T-helper 1 cell treated with Interleukin-12 subunit alpha and Interleukin-12 subunit beta and Interleukin-4 antibody, amounts not matched to agents 30 μg/mL and 1 μg/mL, for 36 hours (primary cell): Measurements from ENCODE around the gene SNAPC4.

Source experiments
- H3K27ac Mint-ChIP-seq: one replicate; pipeline ENCODE4 v1.8.0; 2021; ENCODE audit warnings: mild to moderate bottlenecking, mixed read lengths
- H3K27me3 Mint-ChIP-seq: one replicate; pipeline ENCODE4 v1.8.0; 2021; ENCODE audit warnings: low read depth, mixed read lengths
- H3K36me3 Mint-ChIP-seq: one replicate; pipeline ENCODE4 v1.8.0; 2021; ENCODE audit warnings: low read depth, mixed read lengths
- H3K4me1 Mint-ChIP-seq: one replicate; pipeline ENCODE4 v1.8.0; 2021; ENCODE audit warnings: low read depth, mixed read lengths
- H3K4me3 Mint-ChIP-seq: one replicate; pipeline ENCODE4 v1.8.0; 2021; ENCODE audit warnings: mild to moderate bottlenecking, moderate library complexity, mixed read lengths
- H3K9me3 Mint-ChIP-seq: one replicate; pipeline ENCODE4 v1.8.0; 2021; ENCODE audit warnings: mixed read lengths

The SNAPC4 gene

GRCh38 chr9:136400038-136400834, at the start of gene SNAPC4:
Gene SNAPC4 (minus strand): TSS chr9:136400170. CDS start chr9:136398428, 1,742 bp downstream.
- peaks cover 23% of the 10 kb centered on the region for H3K36me3 Mint-ChIP-seq
- peak within 1 kb of the TSS; percentile 59 for H3K27ac Mint-ChIP-seq
- H3K4me3 Mint-ChIP-seq: peak within 1 kb of the TSS; percentile 84
- H3K27me3 Mint-ChIP-seq: no peaks in the 10 kb centered on the region
- peaks cover 37% of the 10 kb centered on the region for H3K4me1 Mint-ChIP-seq
- no peaks in the 10 kb centered on the region for H3K9me3 Mint-ChIP-seq

- Mint-ChIP-seq H3K27ac (no peak overlapping the region), H3K4me3 (no peak overlapping the region), H3K36me3 (peaks cover 42% of the 10 kb centered on the region), H3K27me3 (no peaks in the 10 kb centered on the region), H3K9me3 (no peaks in the 10 kb centered on the region), H3K4me1 (peaks cover under 1% of the 10 kb centered on the region)
Observed at GRCh38 chr9:136448655-136449054, 48.7 kb upstream of the SNAPC4 start.

GRCh38 chr9:136447173-136447778, 47.3 kb upstream of the SNAPC4 start:
- Mint-ChIP-seq H3K27me3 (no peaks in the 10 kb centered on the region), H3K9me3 (no peaks in the 10 kb centered on the region), H3K4me1 (peaks cover 2% of the 10 kb centered on the region), H3K36me3 (peaks cover 46% of the 10 kb centered on the region), H3K27ac (no peak overlapping the region), H3K4me3 (no peak overlapping the region)

GRCh38 chr9:136445799-136446198, 45.8 kb upstream of the SNAPC4 start:
- Mint-ChIP-seq H3K4me3 (no peak overlapping the region), H3K27ac (no peak overlapping the region), H3K27me3 (no peaks in the 10 kb centered on the region), H3K9me3 (no peaks in the 10 kb centered on the region), H3K36me3 (peaks cover 46% of the 10 kb centered on the region), H3K4me1 (peaks cover 2% of the 10 kb centered on the region)

- H3K4me1 Mint-ChIP-seq: peaks cover 2% of the 10 kb centered on the region
- peaks cover 39% of the 10 kb centered on the region for H3K36me3 Mint-ChIP-seq
- H3K27me3 Mint-ChIP-seq: no peaks in the 10 kb centered on the region
- H3K27ac Mint-ChIP-seq: no peak overlapping the region
- H3K4me3 Mint-ChIP-seq: no peak overlapping the region
- no peaks in the 10 kb centered on the region for H3K9me3 Mint-ChIP-seq
Observed at GRCh38 chr9:136444102-136444501, 44.1 kb upstream of the SNAPC4 start.

- Mint-ChIP-seq H3K27ac (no peak overlapping the region), H3K27me3 (no peaks in the 10 kb centered on the region), H3K36me3 (peaks cover 39% of the 10 kb centered on the region), H3K9me3 (no peaks in the 10 kb centered on the region), H3K4me1 (peaks cover 2% of the 10 kb centered on the region), H3K4me3 (no peak overlapping the region)
Observed at GRCh38 chr9:136443687-136444086, 43.7 kb upstream of the SNAPC4 start.

- Mint-ChIP-seq H3K27ac (no peak overlapping the region), H3K36me3 (peaks cover 35% of the 10 kb centered on the region), H3K9me3 (no peaks in the 10 kb centered on the region), H3K4me3 (no peak overlapping the region), H3K4me1 (peaks cover 4% of the 10 kb centered on the region), H3K27me3 (no peaks in the 10 kb centered on the region)
Observed at GRCh38 chr9:136443087-136443486, 43.1 kb upstream of the SNAPC4 start.

- Mint-ChIP-seq H3K36me3 (peaks cover 29% of the 10 kb centered on the region), H3K27me3 (no peaks in the 10 kb centered on the region), H3K4me3 (no peak overlapping the region), H3K27ac (no peak overlapping the region), H3K9me3 (no peaks in the 10 kb centered on the region), H3K4me1 (peaks cover 12% of the 10 kb centered on the region)
Observed at GRCh38 chr9:136442265-136442664, 42.3 kb upstream of the SNAPC4 start.

- Mint-ChIP-seq H3K36me3 (peaks cover 25% of the 10 kb centered on the region), H3K4me1 (peaks cover 17% of the 10 kb centered on the region), H3K27me3 (no peaks in the 10 kb centered on the region), H3K27ac (no peak overlapping the region), H3K4me3 (no peak overlapping the region), H3K9me3 (no peaks in the 10 kb centered on the region)
Observed at GRCh38 chr9:136441681-136442245, 41.8 kb upstream of the SNAPC4 start.

- no peaks in the 10 kb centered on the region for H3K27me3 Mint-ChIP-seq
- H3K4me1 Mint-ChIP-seq: peaks cover 20% of the 10 kb centered on the region
- H3K4me3 Mint-ChIP-seq: no peak overlapping the region
- H3K9me3 Mint-ChIP-seq: no peaks in the 10 kb centered on the region
- H3K27ac Mint-ChIP-seq: no peak overlapping the region
- peaks cover 22% of the 10 kb centered on the region for H3K36me3 Mint-ChIP-seq
Observed at GRCh38 chr9:136441191-136441680, 41.3 kb upstream of the SNAPC4 start.

- Mint-ChIP-seq H3K27ac (no peak within 1 kb of the TSS), H3K36me3 (peaks cover 24% of the 10 kb centered on the region), H3K27me3 (no peaks in the 10 kb centered on the region), H3K4me3 (peak within 1 kb of the TSS; percentile 88), H3K4me1 (peaks cover 24% of the 10 kb centered on the region), H3K9me3 (no peaks in the 10 kb centered on the region)
Observed at GRCh38 chr9:136439481-136440408, 39.8 kb upstream of the SNAPC4 start, which contains the start of gene INPP5E. Gene INPP5E (minus strand): TSS chr9:136439845. CDS start chr9:136439419, 426 bp downstream.

- no peaks in the 10 kb centered on the region for H3K9me3 Mint-ChIP-seq
- H3K4me3 Mint-ChIP-seq: peak overlapping the region; percentile 88
- peaks cover 21% of the 10 kb centered on the region for H3K36me3 Mint-ChIP-seq
- H3K27ac Mint-ChIP-seq: peak overlapping the region; percentile 59
- no peaks in the 10 kb centered on the region for H3K27me3 Mint-ChIP-seq
- peaks cover 24% of the 10 kb centered on the region for H3K4me1 Mint-ChIP-seq
Observed at GRCh38 chr9:136438548-136439480, 38.8 kb upstream of the SNAPC4 start.

GRCh38 chr9:136437839-136438547, 38.0 kb upstream of the SNAPC4 start:
- peak overlapping the region; percentile 88 for H3K4me3 Mint-ChIP-seq
- H3K27me3 Mint-ChIP-seq: no peaks in the 10 kb centered on the region
- H3K36me3 Mint-ChIP-seq: peaks cover 16% of the 10 kb centered on the region
- peak overlapping the region; percentile 59 for H3K27ac Mint-ChIP-seq
- peaks cover 22% of the 10 kb centered on the region for H3K4me1 Mint-ChIP-seq
- no peaks in the 10 kb centered on the region for H3K9me3 Mint-ChIP-seq
